Germinal center (tissue), 1 donor: ENCODE data around the gene POLDIP2.
"Not testable (repeated sequence)": the region's sequence is repeated elsewhere in the genome, so short reads cannot be mapped to it uniquely, and the experiment has no call there.

ENCODE experiments used
- DNase-seq: peaks from one replicate; pipeline ENCODE4 v3.0.0; 2012; ENCODE audit warnings: mixed read lengths, low spot score

Gene POLDIP2

GRCh38 chr17:28365487-28365886, 8.2 kb upstream of the POLDIP2 start:
- no peak for DNase-seq

GRCh38 chr17:28364665-28365363, 7.5 kb upstream of the POLDIP2 start, which contains the start of gene SEBOX:
Gene SEBOX, minus strand, starts transcription at chr17:28365199. Its CDS starts 48 bp downstream, at chr17:28365151.
- DNase-seq: no peak

GRCh38 chr17:28363776-28364650, 6.7 kb upstream of the POLDIP2 start:
- no peak for DNase-seq

GRCh38 chr17:28363186-28363585, 5.9 kb upstream of the POLDIP2 start:
- DNase-seq: no peak

GRCh38 chr17:28357901-28358197, 522 bp upstream of the POLDIP2 start:
- no peak for DNase-seq

- DNase-seq: no peak
These were observed 7.1 kb downstream of the POLDIP2 start for GRCh38 chr17:28350271-28350670.

- no peak for DNase-seq
These were observed 8.3 kb downstream of the POLDIP2 start for GRCh38 chr17:28348979-28349378.

- DNase-seq: no peak
These were observed 10.0 kb downstream of the POLDIP2 start for GRCh38 chr17:28347261-28347891.

- no peak for DNase-seq
These were observed 10.5 kb downstream of the POLDIP2 start for GRCh38 chr17:28346746-28347246.

- no peak for DNase-seq
These were observed 11.1 kb downstream of the POLDIP2 start for GRCh38 chr17:28346199-28346580.

GRCh38 chr17:28345419-28346198, 11.7 kb downstream of the POLDIP2 start:
- no peak for DNase-seq

GRCh38 chr17:28344435-28344901, 12.9 kb downstream of the POLDIP2 start:
- no peak for DNase-seq

GRCh38 chr17:28344011-28344410, 13.3 kb downstream of the POLDIP2 start:
- no peak for DNase-seq

GRCh38 chr17:28343491-28343932, 13.8 kb downstream of the POLDIP2 start:
- no peak for DNase-seq

- no peak for DNase-seq
These were observed 15.0 kb downstream of the POLDIP2 start for GRCh38 chr17:28342313-28342712.

- no peak for DNase-seq
These were observed 15.8 kb downstream of the POLDIP2 start for GRCh38 chr17:28341516-28341915.

- DNase-seq: no peak
These were observed 17.0 kb downstream of the POLDIP2 start for GRCh38 chr17:28340374-28340773.

GRCh38 chr17:28339431-28339830, 17.9 kb downstream of the POLDIP2 start:
- no peak for DNase-seq

GRCh38 chr17:28338769-28339212, 18.5 kb downstream of the POLDIP2 start:
- DNase-seq: not testable (repeated sequence)

GRCh38 chr17:28338056-28338768, 19.1 kb downstream of the POLDIP2 start:
- DNase-seq: no peak
